ENCODE results near the gene NUDT14. TPM values are rescaled to one million over a fixed set of nuclear protein-coding genes. Genes with fewer than 3 reads are reported as not detected.

Gene NUDT14
- total RNA-seq, 1 donor from 2014 or later: 59.1 TPM

DNA sequence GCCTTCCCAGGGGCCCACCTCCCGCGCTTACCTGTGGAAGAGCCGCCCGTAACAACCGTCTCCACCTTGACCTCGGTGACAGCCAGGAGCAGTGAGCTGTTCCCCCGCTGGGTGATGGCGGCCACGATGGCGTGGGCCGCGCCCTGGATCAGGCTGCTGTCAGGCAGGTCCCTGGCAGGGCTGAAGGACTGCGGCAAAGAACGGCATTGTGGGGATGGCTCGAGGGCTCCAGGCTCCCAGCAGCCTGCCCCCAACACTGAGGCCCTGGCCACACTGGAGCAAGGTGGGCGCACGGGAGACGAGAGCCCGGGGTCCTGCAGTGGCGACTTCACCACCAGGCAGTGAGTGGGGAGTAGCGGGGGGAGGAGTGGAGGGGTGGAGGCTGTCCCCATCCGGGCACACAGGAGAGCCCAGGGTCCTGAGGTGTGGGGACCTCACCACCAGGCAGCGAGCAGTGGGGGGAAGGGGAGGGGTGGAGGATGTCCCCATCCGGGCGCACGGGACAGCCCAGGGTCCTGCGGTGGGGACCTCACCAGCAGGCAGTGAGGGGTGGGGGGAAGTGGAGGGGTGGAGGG lies 37.6 kb downstream of the NUDT14 start:
- Histone ChIP-seq H3K4me3 (no peak overlapping the region), H3K4me1 (no peaks in the 10 kb centered on the region), H3K27me3 (no peaks in the 10 kb centered on the region), H3K36me3 (no peaks in the 10 kb centered on the region), H3K9me3 (peaks cover 6% of the 10 kb centered on the region), H3K27ac (no peak overlapping the region)
- no peak for TF ChIP-seq CTCF (IDR thresholded peaks at IDR 0.05)
- DNase-seq: no peak
- ATAC-seq: no peak
- intact Hi-C loops (cut with DNase I): no loop called here

- ATAC-seq (no peak), DNase-seq (no peak)
- Histone ChIP-seq H3K4me3 (no peak overlapping the region), H3K9me3 (peaks cover 6% of the 10 kb centered on the region), H3K27me3 (no peaks in the 10 kb centered on the region), H3K27ac (no peak overlapping the region), H3K4me1 (no peaks in the 10 kb centered on the region), H3K36me3 (no peaks in the 10 kb centered on the region)
- TF ChIP-seq CTCF (IDR thresholded peaks at IDR 0.05): no peak
- intact Hi-C loops (cut with DNase I): no loop called here
Observed at GRCh38 chr14:105142651-105143450, 38.3 kb downstream of the NUDT14 start.

DNA sequence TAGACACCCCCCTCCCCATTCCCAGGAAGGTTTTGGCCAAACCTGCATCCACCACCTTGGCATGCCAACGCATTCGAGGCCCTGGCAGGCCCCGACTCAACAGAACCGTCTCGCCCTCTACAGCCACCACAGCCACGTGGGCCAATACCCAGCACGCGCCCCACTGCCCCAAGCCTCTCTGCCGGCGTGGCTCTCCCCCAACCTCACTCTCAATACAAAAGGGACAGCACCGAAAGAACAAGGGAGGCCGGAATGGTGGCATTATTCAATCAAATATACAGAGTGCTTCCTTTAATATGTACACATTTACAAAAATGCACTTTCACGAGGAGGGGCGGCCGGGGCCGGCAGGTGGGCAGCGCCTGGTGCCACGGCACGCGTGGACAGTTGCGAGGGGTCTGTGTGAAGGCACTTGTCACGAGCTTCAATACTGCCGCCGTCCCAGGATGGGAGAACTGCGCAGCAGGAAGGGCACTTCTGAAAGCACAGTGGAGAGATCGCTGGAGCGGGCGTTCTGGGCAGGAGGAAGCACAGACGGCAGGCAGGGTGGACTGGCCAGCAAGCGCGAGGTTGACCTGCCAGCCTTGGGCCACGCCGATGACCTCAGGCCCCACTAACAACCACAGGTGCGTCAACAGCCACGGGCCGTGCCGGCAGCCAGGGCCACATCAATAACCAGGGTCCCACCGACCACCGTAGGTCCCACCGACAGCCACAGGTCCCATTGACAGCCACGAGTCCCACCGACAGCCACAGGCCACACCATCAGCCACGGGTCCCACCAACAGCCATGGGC lies 39.4 kb downstream of the NUDT14 start:
- H3K4me1 ChIP-seq: no peaks in the 10 kb centered on the region
- intact Hi-C loops (cut with DNase I): no loop called here
- DNase-seq (peak; percentile 61), ATAC-seq (no peak)
- H3K27me3 ChIP-seq: no peaks in the 10 kb centered on the region
- H3K4me3 ChIP-seq: no peak overlapping the region
- TF ChIP-seq CTCF (IDR thresholded peaks at IDR 0.05): no peak
- no peak overlapping the region for H3K27ac ChIP-seq
- H3K36me3 ChIP-seq: no peaks in the 10 kb centered on the region
- peaks cover 6% of the 10 kb centered on the region for H3K9me3 ChIP-seq

DNA sequence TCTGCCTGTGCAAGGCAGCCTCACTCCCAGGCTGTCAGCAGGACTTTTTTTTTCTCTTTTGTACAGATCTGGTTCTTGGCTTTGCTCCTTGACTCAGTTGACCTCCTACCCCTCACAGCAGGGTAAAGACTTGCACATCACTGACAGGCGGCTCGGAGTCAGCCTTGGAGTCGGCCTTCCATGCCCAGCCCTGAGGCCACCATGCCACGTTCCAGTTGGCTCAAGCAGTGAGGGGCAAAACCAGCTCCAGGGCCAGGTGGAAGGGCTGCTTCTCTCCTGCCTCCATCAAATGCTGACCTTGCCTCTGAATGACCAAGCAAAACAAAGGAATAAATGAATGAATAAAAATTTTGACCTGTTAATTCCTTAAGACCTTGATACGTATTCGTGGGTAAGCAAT lies 40.1 kb downstream of the NUDT14 start:
- intact Hi-C loops (cut with DNase I): no loop called here
- no peaks in the 10 kb centered on the region for H3K27me3 ChIP-seq
- ATAC-seq (no peak), DNase-seq (peak; percentile 44)
- no peak overlapping the region for H3K27ac ChIP-seq
- TF ChIP-seq CTCF (IDR thresholded peaks at IDR 0.05): no peak
- H3K36me3 ChIP-seq: no peaks in the 10 kb centered on the region
- H3K4me1 ChIP-seq: no peaks in the 10 kb centered on the region
- peaks cover 6% of the 10 kb centered on the region for H3K9me3 ChIP-seq
- no peak overlapping the region for H3K4me3 ChIP-seq

- intact Hi-C loops (cut with DNase I): no loop called here
- Histone ChIP-seq H3K36me3 (no peaks in the 10 kb centered on the region), H3K27ac (no peak overlapping the region), H3K4me3 (no peak overlapping the region), H3K27me3 (no peaks in the 10 kb centered on the region), H3K9me3 (peaks cover 6% of the 10 kb centered on the region), H3K4me1 (no peaks in the 10 kb centered on the region)
- DNase-seq (peak; percentile 29), ATAC-seq (no peak)
- TF ChIP-seq CTCF (IDR thresholded peaks at IDR 0.05): no peak
Observed at GRCh38 chr14:105140581-105140980, 40.5 kb downstream of the NUDT14 start.
